Hepatocyte (in vitro differentiated cells): ENCODE results near the gene UBE2G1.

Source experiments
- EZH2 ChIP-seq: fragments of 200-600 bp; sonication (generic); IDR thresholded peaks from 2 replicates; pipeline ENCODE4 v1.6.1; 2016; ENCODE audit warnings: antibody characterized with exemption, mild to moderate bottlenecking, borderline replicate concordance
- EZH2phosphoT487 ChIP-seq: fragments of 200-600 bp; sonication (generic); IDR thresholded peaks from one replicate; pipeline ENCODE4 v1.6.1; 2018; ENCODE audit warnings: antibody characterized with exemption, mild to moderate bottlenecking, low read depth, moderate library complexity; ENCODE audit not compliant: unreplicated experiment, severe bottlenecking
- TF ChIP-seq, protein P1 (sequence below): fragments of 200-600 bp; sonication (generic); IDR thresholded peaks from 2 replicates; pipeline ENCODE4 v1.5.1; 2016; ENCODE audit warnings: antibody characterized with exemption, mild to moderate bottlenecking; ENCODE audit not compliant: poor library complexity

DNA sequence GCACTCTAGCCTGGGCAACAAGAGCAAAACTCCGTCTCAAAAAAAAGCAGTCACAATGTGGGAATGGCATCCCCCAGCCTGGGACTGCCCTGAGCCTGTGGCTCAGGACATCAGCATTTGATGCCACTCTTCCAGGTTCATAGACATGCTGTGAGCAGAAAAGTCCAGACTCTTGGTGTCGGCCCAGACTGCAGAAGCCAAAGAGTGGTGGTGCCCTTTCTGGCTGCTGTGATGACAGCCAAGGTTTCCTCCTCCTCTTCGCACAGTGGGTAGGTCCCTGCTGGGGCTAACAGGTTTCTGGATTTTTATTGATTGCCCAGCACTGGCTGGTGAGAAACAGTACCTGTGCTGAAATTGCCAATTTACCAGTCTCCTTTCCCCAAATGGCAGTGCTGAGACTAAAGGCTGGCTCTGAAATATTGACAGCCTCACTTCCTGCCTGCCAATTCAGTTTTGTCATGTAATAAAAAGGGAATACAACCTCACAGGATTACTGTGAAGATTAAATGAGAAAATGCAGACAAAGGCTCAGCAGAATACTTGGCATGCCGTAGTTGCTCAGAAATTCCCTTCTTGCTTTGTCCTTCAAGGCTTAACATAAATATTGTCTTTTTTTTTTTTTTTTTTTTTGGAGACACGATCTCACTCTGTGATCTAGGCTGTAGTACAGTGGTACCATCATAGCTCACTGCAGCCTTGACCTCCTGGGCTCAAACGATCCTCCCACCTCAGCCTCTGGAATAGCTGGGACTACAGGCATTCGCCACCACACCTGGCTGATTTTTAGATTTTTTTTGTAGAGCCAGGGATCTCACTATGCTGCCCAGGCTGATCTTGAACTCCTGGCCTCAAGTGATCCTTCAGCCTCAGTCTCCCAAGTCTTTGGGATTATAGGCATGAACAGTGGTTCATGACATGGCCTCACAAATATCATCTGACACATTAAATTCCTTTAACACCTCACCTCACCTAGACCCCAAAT lies 15.5 kb upstream of the UBE2G1 start:
- TF ChIP-seq, protein P1, sequence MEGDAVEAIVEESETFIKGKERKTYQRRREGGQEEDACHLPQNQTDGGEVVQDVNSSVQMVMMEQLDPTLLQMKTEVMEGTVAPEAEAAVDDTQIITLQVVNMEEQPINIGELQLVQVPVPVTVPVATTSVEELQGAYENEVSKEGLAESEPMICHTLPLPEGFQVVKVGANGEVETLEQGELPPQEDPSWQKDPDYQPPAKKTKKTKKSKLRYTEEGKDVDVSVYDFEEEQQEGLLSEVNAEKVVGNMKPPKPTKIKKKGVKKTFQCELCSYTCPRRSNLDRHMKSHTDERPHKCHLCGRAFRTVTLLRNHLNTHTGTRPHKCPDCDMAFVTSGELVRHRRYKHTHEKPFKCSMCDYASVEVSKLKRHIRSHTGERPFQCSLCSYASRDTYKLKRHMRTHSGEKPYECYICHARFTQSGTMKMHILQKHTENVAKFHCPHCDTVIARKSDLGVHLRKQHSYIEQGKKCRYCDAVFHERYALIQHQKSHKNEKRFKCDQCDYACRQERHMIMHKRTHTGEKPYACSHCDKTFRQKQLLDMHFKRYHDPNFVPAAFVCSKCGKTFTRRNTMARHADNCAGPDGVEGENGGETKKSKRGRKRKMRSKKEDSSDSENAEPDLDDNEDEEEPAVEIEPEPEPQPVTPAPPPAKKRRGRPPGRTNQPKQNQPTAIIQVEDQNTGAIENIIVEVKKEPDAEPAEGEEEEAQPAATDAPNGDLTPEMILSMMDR = no peak
- TF ChIP-seq EZH2 (no peak), EZH2phosphoT487 (no peak)
